T-helper 1 cell treated with Interleukin-12 subunit alpha and Interleukin-12 subunit beta and Interleukin-4 antibody, amounts not matched to agents 30 ng/mL and 1 ng/mL, for 36 hours (primary cell): ENCODE measurements around the gene CKB. TPM values are rescaled to one million over a fixed set of nuclear protein-coding genes. Genes with fewer than 3 reads are reported as not detected.

Source experiments
- intact Hi-C: fragments of 100-400 bp; cut with micrococcal nuclease; formaldehyde crosslinking; loops from one replicate; pipeline ENCODE4 v1.15.1; 2024
- total RNA-seq: library from RNA; stranded (reverse); gene quantifications from 2 replicates; pipeline ENCODE4 v1.2.3, GENCODE V29; 2022

Gene CKB
- total RNA-seq = 3.6 and 4.2 TPM in 2 replicates

- intact Hi-C loops = loop anchor here (10.0 kb wide), 2 partner anchors 188 to 928 kb away; partner anchors contain the start of genes EIF5 and RCOR1
These were observed at the start of gene CKB for GRCh38 chr14:103522649-103523574. TSS of gene CKB (minus strand) at chr14:103522830. CDS start at chr14:103522493, 337 bp downstream.

GRCh38 chr14:103569408-103569807 is 46.8 kb upstream of the CKB start:
- intact Hi-C loops = no loop called here

- intact Hi-C loops = no loop called here
These were observed 46.3 kb upstream of the CKB start for GRCh38 chr14:103568952-103569351.

GRCh38 chr14:103563844-103564505 is 41.3 kb upstream of the CKB start:
- intact Hi-C loops = loop anchor here (2.0 to 5.0 kb wide), 4 partner anchors 65 to 1617 kb away; partner anchors contain the start of genes EIF5 and KLC1

GRCh38 chr14:103563226-103563620 is 40.6 kb upstream of the CKB start:
- intact Hi-C loops = loop anchor here (2.0 to 5.0 kb wide), 4 partner anchors 66 to 1616 kb away; partner anchors contain the start of genes EIF5 and KLC1

- intact Hi-C loops = loop anchor here (1.0 to 5.0 kb wide), 7 partner anchors 33 to 1615 kb away; partner anchors contain the start of genes EIF5, KLC1, TRMT61A and XRCC3
These were observed 40.0 kb upstream of the CKB start, which contains the start of the genes BAG5 and COA8 for GRCh38 chr14:103562429-103563225. TSS of gene BAG5 (minus strand) at chr14:103562657. CDS start at chr14:103561164, 1,493 bp downstream. TSS of gene COA8 (plus strand) at chr14:103562960. CDS start at chr14:103563002, 42 bp downstream.

- intact Hi-C loops = loop anchor here (1.0 to 5.0 kb wide), 7 partner anchors 33 to 1615 kb away; partner anchors contain the start of genes EIF5, KLC1, TRMT61A and XRCC3
These were observed 39.5 kb upstream of the CKB start for GRCh38 chr14:103562179-103562428.

- intact Hi-C loops = loop anchor here (1.0 to 5.0 kb wide), 8 partner anchors 11 to 1614 kb away; partner anchors contain the start of genes EIF5, KLC1, TRMT61A and XRCC3
These were observed 39.0 kb upstream of the CKB start for GRCh38 chr14:103561381-103562178.

- intact Hi-C loops = loop anchor here (1.0 to 5.0 kb wide), 3 partner anchors 12 to 1613 kb away; no protein-coding TSS in a partner anchor
These were observed 38.1 kb upstream of the CKB start for GRCh38 chr14:103560691-103561090.

GRCh38 chr14:103559766-103560165 is 37.1 kb upstream of the CKB start:
- intact Hi-C loops = loop anchor here (5.0 kb wide), 2 partner anchors 167 to 1612 kb away; no protein-coding TSS in a partner anchor

- intact Hi-C loops = no loop called here
These were observed 35.6 kb upstream of the CKB start for GRCh38 chr14:103558071-103558882.

GRCh38 chr14:103556946-103557758 is 34.5 kb upstream of the CKB start:
- intact Hi-C loops = no loop called here

- intact Hi-C loops = no loop called here
These were observed 33.1 kb upstream of the CKB start for GRCh38 chr14:103555559-103556337.

GRCh38 chr14:103552846-103553210 is 30.2 kb upstream of the CKB start:
- intact Hi-C loops = no loop called here

- intact Hi-C loops = no loop called here
These were observed 29.6 kb upstream of the CKB start for GRCh38 chr14:103552011-103552845.

GRCh38 chr14:103551338-103551762 is 28.7 kb upstream of the CKB start:
- intact Hi-C loops = no loop called here
